Stimulated activated CD8-positive, alpha-beta memory T cell treated with anti-CD3 and anti-CD28 coated beads, Interleukin-12 subunit alpha, Interleukin-12 subunit beta, amount 100 ng/mL, for 24 hours (primary cell): Measurements from ENCODE around the gene DET1.
"Not testable (repeated sequence)": the region's sequence is repeated elsewhere in the genome, so short reads cannot be mapped to it uniquely, and the experiment has no call there.

Source experiments
- DNase-seq: peaks from one replicate; pipeline ENCODE4 v3.0.0-alpha.2; 2020; ENCODE audit errors: extremely low read depth

The DET1 gene

DNA sequence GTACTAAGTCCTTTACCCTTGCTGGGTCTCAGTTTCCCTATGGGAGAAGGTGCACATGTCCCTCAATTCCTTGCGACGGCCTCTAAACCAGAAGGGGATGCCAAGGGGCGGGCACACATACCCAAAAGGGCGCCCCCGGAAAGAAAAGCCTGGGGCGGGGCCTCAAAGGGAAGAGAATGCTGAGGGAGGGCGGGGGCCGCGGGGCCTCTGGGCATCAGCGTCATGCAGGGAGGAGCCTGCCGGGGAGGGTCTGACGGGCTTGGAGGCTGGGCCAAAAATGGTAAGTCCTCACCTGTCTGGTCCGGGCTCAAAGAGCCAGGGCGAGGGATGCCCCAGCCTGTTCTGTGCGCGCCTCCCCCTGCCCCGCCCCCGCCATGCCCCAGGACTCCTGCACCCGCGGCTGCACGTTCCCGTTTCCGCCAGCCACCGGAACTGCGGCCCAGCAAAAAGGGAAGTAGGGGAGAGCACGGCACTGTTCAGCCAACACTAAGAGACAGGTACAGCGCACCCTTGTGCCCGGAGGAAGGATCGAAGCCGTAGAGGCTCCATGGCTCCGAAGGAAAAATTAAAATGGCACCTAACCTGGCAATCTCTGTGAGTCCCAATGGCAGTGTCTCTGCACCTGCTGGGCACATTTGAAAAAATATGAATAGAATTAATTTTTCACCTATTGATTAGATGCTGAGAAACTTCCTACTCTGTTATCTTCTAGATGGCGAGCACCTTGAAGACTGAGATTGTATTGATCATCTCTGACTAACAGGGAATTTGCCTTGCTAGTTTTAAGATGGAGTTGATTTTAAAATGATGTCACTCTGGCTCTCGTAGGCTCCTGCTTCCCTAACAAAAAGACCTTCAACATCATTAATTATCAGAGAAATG is at the start of gene DET1:
Gene DET1, minus strand, starts transcription at position 434 of the 882 bp plus-strand sequence. CDS start 14,976 bp downstream, outside the sequence.
- peak; percentile 88 for DNase-seq

DNA sequence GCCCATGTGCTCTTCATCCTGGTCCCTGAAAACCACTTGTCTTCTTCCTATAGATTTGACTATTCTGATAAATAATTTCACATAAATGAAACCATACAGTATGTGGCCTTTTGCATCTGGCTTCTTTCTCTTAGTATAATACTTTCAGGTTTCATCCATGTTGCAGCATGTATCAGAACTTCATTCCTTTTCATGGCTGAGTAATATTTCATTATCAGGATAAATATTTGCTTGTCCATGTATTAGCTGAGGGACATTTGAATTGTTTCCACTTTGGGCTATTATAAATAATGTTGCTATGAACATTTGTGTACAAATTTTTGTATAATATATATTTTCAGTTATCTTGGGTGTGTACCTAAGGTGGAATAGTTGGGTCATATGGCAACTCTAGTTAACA is 44.9 kb upstream of the DET1 start:
- DNase-seq = no peak

- DNase-seq = no peak
Observed at GRCh38 chr15:88590759-88591158, 44.3 kb upstream of the DET1 start.

- DNase-seq = no peak
Observed at GRCh38 chr15:88586401-88587162, 40.1 kb upstream of the DET1 start.

DNA sequence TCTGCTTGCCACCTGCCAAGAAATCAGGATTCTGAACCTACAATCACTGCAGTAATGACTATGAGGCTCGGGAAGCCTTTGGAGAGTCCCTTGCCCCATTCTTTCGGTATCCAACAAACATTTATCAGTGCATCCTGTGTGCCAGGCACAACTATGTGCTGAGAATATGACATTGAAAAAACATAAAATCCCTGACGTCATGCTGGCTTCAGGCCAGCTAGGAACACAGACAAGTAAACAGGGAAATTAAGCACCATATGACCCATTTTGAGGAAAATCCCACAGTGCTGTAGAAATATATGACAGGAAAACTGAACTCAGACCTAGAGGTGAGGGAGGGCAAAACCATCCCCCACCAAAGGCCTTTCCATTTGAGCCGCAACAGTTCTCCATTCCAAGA is 34.1 kb upstream of the DET1 start:
- DNase-seq = no peak

- no peak for DNase-seq
Observed at GRCh38 chr15:88579322-88579721, 32.8 kb upstream of the DET1 start.

GRCh38 chr15:88574655-88575054 is 28.2 kb upstream of the DET1 start:
- no peak for DNase-seq

DNA sequence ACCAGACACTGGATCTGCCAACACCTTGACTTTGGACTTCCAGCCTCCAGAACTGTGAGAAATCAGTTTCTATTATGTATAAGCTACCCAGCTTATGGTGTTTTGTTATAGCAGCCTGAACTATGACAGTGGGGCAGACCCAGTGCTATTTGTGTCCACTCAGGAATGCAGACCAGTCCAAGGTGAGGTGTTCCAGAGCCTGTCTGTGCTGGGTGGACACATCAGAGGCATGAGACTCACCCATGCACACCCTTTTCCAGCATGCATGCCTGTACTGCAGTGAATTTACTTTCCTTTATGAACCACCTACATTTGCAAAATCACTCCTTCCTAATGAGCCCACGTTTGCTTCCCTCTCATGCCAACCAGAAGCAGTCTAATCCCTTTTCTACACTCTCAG is 27.6 kb upstream of the DET1 start:
- no peak for DNase-seq

DNA sequence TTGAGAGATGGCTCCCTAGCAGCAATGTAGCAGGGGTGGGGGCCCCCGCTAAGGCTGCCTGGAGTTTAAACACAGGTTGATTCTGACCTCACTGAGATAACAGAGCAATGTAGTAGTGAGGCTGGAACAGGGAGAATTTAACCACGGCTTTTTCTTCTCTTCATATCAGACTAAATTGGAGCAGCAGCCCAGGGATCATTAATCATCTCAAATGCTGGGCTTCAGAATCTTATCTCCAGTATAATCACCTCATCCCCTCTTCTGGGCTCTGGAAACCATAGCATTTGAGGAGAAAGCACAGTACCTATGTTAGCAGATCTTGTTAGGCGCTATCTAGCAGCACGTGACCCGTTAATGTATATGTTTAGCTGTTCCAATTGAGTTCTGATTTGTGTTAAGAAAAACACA is 25.4 kb upstream of the DET1 start:
- no peak for DNase-seq

DNA sequence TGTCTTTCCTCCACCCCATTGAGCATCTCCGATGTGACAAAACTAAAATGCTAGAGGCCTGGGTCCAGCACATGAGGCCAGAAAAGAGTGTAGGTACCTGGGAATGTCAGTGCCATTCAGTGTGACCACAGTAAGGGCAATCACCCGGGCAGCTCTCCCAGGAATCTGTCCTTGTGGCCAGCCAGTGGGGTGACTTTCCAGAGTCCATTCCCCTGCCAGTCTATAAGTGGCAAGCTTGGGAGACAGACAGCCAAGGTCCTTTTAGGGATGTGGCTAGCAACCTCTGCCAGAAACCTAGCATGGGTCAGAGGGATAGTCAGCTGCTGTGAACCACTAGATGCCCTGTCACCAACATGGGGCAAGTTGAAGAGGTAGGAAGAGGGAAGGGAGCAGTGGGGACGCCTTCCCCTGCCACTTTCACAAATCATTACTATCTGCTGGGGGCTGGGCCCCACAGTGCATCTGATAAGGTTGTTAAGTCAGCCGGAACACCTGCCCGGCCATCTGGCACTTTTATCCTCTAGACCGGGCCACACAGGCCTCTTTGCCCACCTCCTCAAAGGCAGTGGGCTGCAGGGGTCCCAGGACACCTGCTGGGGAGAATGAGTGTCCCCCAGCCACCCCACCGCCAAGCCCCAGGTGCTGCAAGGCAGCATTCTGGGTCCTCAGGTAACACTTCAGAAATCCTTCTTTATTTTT is 24.8 kb upstream of the DET1 start:
- DNase-seq = no peak

GRCh38 chr15:88568589-88568988 is 22.1 kb upstream of the DET1 start:
- no peak for DNase-seq

- DNase-seq = no peak
Observed at GRCh38 chr15:88564741-88565140, 18.3 kb upstream of the DET1 start.

GRCh38 chr15:88563638-88564037 is 17.2 kb upstream of the DET1 start:
- DNase-seq = no peak

DNA sequence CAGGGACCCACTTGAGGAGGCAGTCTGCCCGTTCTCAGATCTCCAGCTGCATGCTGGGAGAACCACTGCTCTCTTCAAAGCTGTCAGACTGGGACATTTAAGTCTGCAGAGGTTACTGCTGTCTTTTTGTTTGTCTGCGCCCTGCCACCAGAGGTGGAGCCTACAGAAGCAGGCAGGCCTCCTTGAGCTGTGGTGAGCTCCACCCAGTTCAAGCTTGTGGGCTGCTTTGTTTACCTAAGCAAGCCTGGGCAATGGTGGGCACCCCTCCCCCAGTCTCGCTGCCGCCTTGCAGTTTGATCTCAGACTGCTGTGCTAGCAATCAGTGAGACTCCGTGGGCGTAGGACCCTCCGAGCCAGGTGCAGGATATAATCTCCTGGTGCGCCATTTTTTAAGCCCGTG is 13.1 kb upstream of the DET1 start:
- not testable (repeated sequence) for DNase-seq

- DNase-seq = not testable (repeated sequence)
Observed at GRCh38 chr15:88558026-88558425, 11.5 kb upstream of the DET1 start.

- not testable (repeated sequence) for DNase-seq
Observed at GRCh38 chr15:88548009-88548408, 1.5 kb upstream of the DET1 start.

DNA sequence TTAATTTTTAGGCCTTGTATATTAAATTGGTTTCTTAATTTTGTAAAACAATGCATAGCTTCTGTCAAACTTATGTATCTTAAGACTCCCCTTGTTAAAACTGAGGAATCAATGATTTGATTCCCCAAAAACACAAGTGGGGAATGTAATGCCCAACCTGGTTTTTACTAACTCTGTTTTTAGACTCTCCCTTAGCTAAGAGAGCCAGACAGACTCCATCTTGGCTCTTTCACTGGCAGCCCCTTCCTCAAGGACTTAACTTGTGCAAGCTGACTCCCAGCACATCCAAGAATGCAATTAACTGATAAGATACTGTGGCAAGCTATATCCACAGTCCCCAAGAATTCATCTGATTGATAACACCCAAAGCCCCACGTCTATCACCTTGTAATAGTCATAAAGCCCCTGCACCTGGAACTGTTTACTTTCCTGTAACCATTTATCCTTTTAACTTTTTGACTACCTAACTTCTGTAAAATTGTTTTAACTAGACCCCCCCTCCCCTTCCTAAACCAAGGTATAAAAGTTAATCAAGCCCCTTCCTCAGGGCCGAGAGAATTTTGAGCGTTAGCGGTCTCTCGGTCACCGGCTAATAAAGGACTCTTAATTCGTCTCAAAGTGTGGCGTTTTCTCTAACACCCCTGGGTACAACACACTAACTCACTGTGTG is 768 bp downstream of the DET1 start:
- not testable (repeated sequence) for DNase-seq

- DNase-seq = no peak
Observed at GRCh38 chr15:88543065-88543776, 3.3 kb downstream of the DET1 start.

- no peak for DNase-seq
Observed at GRCh38 chr15:88542342-88542733, 4.1 kb downstream of the DET1 start.

DNA sequence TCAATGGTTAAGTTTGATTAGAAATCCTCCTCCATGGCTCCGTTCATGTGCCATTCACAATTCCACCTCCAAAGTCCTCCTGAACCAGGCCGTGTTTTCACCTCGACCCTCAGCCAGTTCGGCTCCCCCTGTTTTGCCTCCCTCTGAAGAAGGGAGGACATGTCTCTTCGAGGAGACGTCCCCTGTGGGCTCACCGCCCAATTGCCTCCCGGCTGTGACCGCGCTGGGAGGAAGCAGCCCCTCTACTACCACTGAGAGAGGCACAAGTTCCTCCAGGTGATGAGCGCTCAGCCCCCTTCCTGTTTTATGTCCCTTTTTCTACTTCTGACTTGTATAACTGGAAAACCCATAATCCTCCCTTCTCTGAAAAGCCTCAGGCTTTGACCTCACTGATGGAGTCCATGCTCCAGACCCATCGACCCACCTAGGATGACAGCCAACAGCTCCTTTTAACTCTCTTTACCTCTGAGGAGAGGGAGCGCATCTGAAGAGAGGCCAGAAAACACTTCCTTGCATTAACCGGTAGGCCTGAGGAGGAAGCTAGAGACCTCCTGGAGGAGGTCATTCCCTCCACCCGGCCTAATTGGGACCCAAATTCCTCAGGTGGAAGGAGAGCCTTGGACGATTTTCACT is 4.7 kb downstream of the DET1 start:
- DNase-seq = no peak

DNA sequence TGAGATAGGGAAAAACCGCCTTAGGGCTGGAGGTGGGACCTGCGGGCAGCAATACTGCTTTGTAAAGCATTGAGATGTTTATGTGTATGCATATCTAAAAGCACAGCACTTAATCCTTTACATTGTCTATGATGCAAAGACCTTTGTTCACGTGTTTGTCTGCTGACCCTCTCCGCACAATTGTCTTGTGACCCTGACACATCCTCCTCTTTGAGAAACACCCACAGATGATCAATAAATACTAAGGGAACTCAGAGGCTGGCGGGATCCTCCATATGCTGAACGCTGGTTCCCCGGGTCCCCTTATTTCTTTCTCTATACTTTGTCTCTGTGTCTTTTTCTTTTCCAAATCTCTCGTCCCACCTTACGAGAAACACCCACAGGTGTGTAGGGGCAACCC is 5.4 kb downstream of the DET1 start:
- not testable (repeated sequence) for DNase-seq
